Hepatocyte (in vitro differentiated cells): ENCODE results near the gene KCNMB1.

Experiments
- EZH2 ChIP-seq: fragments of 200-600 bp; sonication (generic); IDR thresholded peaks from 2 replicates; pipeline ENCODE4 v1.6.1; 2016; ENCODE audit warnings: antibody characterized with exemption, mild to moderate bottlenecking, borderline replicate concordance
- TF ChIP-seq, protein P1 (sequence below): fragments of 200-600 bp; sonication (generic); IDR thresholded peaks from 2 replicates; pipeline ENCODE4 v1.5.1; 2016; ENCODE audit warnings: antibody characterized with exemption, mild to moderate bottlenecking; ENCODE audit not compliant: poor library complexity

DNA sequence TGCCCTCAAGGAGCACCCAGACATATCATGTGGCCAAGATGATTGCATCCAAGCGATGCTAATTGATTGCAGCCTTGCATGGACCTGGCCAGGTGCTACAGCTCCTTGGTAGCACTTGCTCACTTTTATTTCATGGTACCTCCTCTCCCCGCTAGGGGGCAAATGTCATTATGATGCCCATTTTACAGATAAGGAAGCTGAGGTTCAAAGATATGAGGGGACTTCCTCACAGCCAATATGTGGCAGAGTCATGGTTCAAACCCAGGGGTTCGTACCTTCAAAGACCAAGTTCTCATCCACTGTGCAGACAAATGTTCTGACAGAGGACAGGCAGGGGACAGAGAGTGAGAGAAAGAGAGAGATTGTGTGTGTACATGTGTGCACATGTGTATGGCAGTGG, 21.9 kb upstream of the KCNMB1 start:
- TF ChIP-seq, protein P1, sequence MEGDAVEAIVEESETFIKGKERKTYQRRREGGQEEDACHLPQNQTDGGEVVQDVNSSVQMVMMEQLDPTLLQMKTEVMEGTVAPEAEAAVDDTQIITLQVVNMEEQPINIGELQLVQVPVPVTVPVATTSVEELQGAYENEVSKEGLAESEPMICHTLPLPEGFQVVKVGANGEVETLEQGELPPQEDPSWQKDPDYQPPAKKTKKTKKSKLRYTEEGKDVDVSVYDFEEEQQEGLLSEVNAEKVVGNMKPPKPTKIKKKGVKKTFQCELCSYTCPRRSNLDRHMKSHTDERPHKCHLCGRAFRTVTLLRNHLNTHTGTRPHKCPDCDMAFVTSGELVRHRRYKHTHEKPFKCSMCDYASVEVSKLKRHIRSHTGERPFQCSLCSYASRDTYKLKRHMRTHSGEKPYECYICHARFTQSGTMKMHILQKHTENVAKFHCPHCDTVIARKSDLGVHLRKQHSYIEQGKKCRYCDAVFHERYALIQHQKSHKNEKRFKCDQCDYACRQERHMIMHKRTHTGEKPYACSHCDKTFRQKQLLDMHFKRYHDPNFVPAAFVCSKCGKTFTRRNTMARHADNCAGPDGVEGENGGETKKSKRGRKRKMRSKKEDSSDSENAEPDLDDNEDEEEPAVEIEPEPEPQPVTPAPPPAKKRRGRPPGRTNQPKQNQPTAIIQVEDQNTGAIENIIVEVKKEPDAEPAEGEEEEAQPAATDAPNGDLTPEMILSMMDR = no peak
- TF ChIP-seq EZH2 = no peak
